ENCODE data around the gene S100A7.

GRCh38 chr1:153506386-153506785 is 45.9 kb upstream of the S100A7 start:
- no peak for TF ChIP-seq CTCF (IDR thresholded peaks at IDR 0.05; ENCODE audit: low read depth, low read length, poor library complexity, severe bottlenecking)
- TF ChIP-seq EZH2phosphoT487 (IDR thresholded peaks at IDR 0.05; ENCODE audit: borderline replicate concordance, low read length) = no peak

Data from DOHH2 (cell line).